Activated CD4-positive, CD25-positive, alpha-beta regulatory T cell (primary cell): ENCODE data around the gene VPS11.
A peak's percentile ranks its signal among the peaks of the same experiment; 100 is the strongest.

Source experiments
- DNase-seq, 4 experiments: peaks; one replicate each; lab custom pipeline; 2025; lab: John Stamatoyannopoulos, UW

VPS11 gene

DNA sequence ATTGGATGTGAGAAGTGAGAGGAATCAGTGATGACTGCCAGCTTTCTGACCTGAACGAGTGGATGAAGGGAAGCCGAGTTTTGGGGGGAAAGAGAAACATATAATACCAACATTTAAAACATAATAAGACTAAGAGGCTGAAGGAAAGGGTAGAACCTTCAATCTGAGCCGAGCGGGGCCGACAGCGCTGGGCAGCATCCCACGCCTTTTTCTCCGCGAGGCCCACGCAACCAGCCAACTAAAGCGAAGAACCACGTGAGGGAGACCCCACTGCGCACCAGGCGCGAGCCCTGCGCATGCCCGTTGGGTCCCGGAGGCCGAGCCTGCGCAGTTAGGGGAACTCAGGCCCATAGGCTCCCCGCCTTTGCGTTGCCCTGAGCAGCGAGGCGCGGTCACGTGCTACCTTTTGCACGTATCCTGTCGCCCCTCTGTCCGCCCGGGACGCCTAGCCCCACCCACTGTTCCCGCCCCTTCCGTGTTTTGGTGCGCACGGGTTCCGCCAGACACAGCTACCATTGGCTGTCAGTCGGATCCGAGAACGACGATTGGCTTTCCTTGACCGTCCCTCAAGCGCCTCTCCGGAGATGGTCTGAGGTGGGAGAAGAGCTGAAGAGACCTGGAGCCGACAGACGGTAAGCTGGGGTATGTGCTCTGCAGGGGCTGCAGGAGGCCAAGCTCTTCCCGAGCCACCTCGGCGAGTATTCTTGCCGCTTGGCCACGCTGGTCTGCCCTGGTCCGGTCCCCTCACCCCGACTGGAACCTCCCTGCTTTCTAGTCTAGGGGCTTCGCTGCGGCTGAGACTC lies 53.6 kb downstream of the VPS11 start, which contains the start of gene HINFP:
Gene HINFP (plus strand): TSS at position 573 of the 803 bp plus-strand sequence. CDS start 5,365 bp downstream, outside the sequence.
- DNase-seq: peak; percentile 98 to 99 (median 99)

DNA sequence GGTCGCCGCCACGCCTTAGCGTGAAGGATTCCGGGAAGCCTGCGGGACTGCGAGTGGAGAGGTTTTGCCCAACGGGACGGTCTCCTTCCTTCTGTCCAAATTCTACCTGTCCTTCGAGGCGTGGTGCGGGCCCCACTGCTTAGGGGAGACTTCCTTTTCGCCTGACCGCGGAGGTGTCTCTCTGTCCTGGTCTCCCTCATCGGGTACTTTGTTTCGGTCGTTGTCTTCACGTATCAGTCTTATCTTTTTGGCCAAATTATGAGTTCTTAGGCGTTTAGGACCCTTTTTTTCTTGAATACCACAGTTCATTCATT lies 54.1 kb downstream of the VPS11 start:
- DNase-seq: no peak

DNA sequence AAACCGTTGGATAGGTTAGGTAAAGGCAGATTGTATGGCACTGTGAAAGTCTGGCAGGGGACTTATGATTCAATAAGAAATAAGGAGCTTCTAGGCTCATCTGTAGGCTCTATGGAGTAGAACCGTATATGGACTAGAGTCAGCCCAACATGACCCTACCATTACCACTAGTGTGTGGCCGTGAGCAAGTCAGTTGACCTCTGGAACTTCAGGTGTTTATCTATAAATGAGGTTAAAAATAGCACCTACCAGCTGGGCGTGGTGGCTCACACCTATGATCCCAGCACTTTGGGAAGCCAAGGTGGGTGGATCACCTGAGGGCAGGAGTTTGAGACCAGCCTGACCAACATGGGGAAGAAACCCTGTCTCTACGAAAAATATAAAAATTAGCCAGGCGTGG lies 58.2 kb downstream of the VPS11 start:
- no peak for DNase-seq

DNA sequence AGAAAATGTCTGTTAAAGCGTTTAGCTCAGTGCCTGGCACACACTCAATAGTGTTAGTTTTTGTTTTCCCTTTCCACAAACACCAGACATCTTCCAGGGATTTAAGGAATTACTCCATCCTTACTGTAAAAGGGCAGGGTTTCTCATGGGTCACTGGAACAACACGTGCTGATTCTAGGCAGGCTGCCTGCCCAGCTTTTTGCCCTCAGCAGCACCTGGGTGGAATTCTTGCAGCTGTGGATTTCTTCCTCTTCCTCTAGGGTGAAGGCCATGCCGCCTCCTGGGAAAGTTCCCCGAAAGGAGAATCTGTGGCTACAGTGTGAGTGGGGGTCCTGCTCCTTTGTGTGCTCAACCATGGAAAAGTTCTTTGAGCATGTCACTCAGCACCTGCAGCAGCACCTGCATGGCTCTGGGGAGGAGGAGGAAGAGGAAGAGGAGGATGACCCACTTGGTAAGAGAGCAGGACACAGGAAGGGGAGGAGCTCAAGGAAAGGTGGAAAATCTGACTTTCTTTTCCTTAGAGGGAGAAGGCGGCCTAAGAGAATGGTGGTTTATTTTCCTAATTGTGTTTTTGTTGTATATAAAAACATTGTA lies 59.2 kb downstream of the VPS11 start:
- no peak for DNase-seq

DNA sequence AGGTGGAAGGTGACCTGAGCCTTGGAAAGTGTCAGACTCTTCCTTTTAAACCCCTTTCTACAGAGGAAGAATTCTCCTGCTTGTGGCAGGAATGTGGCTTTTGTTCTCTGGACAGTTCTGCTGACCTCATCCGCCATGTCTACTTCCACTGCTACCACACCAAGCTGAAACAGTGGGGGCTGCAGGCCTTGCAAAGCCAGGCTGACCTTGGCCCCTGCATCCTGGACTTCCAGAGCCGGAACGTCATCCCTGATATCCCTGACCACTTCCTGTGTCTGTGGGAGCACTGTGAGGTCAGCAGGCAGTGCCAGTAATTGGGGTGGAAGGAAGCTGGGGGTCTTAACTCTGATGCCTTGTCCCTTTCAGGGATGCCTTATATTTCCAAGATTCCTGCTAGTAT lies 63.0 kb downstream of the VPS11 start:
- DNase-seq: no peak
